Measurements from ENCODE around the gene DNAJC15. TPM values are rescaled to one million over a fixed set of nuclear protein-coding genes. Genes with fewer than 3 reads are reported as not detected.

The DNAJC15 gene
- total and polyA plus RNA-seq, 2 experiments from 2014 or later = 1.0 to 5.2 TPM

- no peak overlapping the region for H3K27ac ChIP-seq
- H3K36me3 ChIP-seq = no peaks in the 10 kb centered on the region
- no peak for TF ChIP-seq CTCF (IDR thresholded peaks at IDR 0.05; ENCODE audit: low read depth, low read length)
- no peaks in the 10 kb centered on the region for H3K27me3 ChIP-seq
- H3K4me1 ChIP-seq (ENCODE audit: low read depth) = no peaks in the 10 kb centered on the region
- peak in 1 of 2 donors; percentile 23 for DNase-seq (ENCODE audit: low read depth in 1 of 2, low spot score in 1 of 2)
- H3K9me3 ChIP-seq (ENCODE audit: low read depth) = no peaks in the 10 kb centered on the region
- no peak overlapping the region for H3K4me3 ChIP-seq
Measured at GRCh38 chr13:43026262-43026661, 2.9 kb downstream of the DNAJC15 start.

GRCh38 chr13:43030548-43030947, 7.2 kb downstream of the DNAJC15 start:
- Histone ChIP-seq H3K9me3 (ENCODE audit: low read depth) (no peaks in the 10 kb centered on the region), H3K27me3 (no peaks in the 10 kb centered on the region), H3K4me3 (no peak overlapping the region), H3K36me3 (no peaks in the 10 kb centered on the region), H3K27ac (no peak overlapping the region), H3K4me1 (ENCODE audit: low read depth) (no peaks in the 10 kb centered on the region)
- no peak for DNase-seq (ENCODE audit: low read depth in 1 of 2, low spot score in 1 of 2)
- TF ChIP-seq CTCF (IDR thresholded peaks at IDR 0.05; ENCODE audit: low read depth, low read length) = no peak

- Histone ChIP-seq H3K9me3 (ENCODE audit: low read depth) (no peaks in the 10 kb centered on the region), H3K4me3 (no peak overlapping the region), H3K36me3 (no peaks in the 10 kb centered on the region), H3K27me3 (no peaks in the 10 kb centered on the region), H3K27ac (no peak overlapping the region), H3K4me1 (ENCODE audit: low read depth) (no peaks in the 10 kb centered on the region)
- no peak for TF ChIP-seq CTCF (IDR thresholded peaks at IDR 0.05; ENCODE audit: low read depth, low read length)
- peak in 1 of 2 donors; percentile 63 for DNase-seq (ENCODE audit: low read depth in 1 of 2, low spot score in 1 of 2)
Measured at GRCh38 chr13:43031881-43032280, 8.5 kb downstream of the DNAJC15 start.

GRCh38 chr13:43033038-43033437, 9.7 kb downstream of the DNAJC15 start:
- H3K4me1 ChIP-seq (ENCODE audit: low read depth) = no peaks in the 10 kb centered on the region
- H3K27me3 ChIP-seq = no peaks in the 10 kb centered on the region
- no peak for DNase-seq (ENCODE audit: low read depth in 1 of 2, low spot score in 1 of 2)
- H3K9me3 ChIP-seq (ENCODE audit: low read depth) = no peaks in the 10 kb centered on the region
- H3K27ac ChIP-seq = no peak overlapping the region
- H3K36me3 ChIP-seq = no peaks in the 10 kb centered on the region
- H3K4me3 ChIP-seq = no peak overlapping the region
- TF ChIP-seq CTCF (IDR thresholded peaks at IDR 0.05; ENCODE audit: low read depth, low read length) = no peak

- no peak overlapping the region for H3K4me3 ChIP-seq
- H3K4me1 ChIP-seq (ENCODE audit: low read depth) = no peaks in the 10 kb centered on the region
- no peaks in the 10 kb centered on the region for H3K9me3 ChIP-seq (ENCODE audit: low read depth)
- no peaks in the 10 kb centered on the region for H3K36me3 ChIP-seq
- H3K27me3 ChIP-seq = no peaks in the 10 kb centered on the region
- TF ChIP-seq CTCF (IDR thresholded peaks at IDR 0.05; ENCODE audit: low read depth, low read length) = no peak
- peak in 1 of 2 donors; percentile 84 for DNase-seq (ENCODE audit: low read depth in 1 of 2, low spot score in 1 of 2)
- no peak overlapping the region for H3K27ac ChIP-seq
Measured at GRCh38 chr13:43036351-43037250, 13.2 kb downstream of the DNAJC15 start.

Data from cardiac muscle cell (in vitro differentiated cells and primary cell).